HepG2 (cell line): Measurements from ENCODE around the gene SERPINF2. TPM values are rescaled to one million over a fixed set of nuclear protein-coding genes. Genes with fewer than 3 reads are reported as not detected.

Experiments used
- FLYWCH1 ChIP-seq: sonication (generic); formaldehyde crosslinking; IDR thresholded peaks from 2 replicates; pipeline ENCODE4 v1.8.1; 2023; ENCODE audit warnings: mild to moderate bottlenecking, missing genetic modification reagents
- HNRNPLL ChIP-seq: fragments of 200-400 bp; formaldehyde crosslinking; IDR thresholded peaks from 2 replicates; pipeline ENCODE4 v1.6.1; 2017; ENCODE audit warnings: mild to moderate bottlenecking, low read depth, low read length; ENCODE audit not compliant: poor library complexity, severe bottlenecking
- NPAS2 ChIP-seq: sonication (generic); formaldehyde crosslinking; IDR thresholded peaks from 2 replicates; pipeline ENCODE4 v1.8.0; 2022; ENCODE audit warnings: mild to moderate bottlenecking, missing genetic modification reagents, borderline replicate concordance
- ZFP82 ChIP-seq: sonication (generic); formaldehyde crosslinking; IDR thresholded peaks from 2 replicates; pipeline ENCODE4 v1.5.1; 2020; ENCODE audit warnings: mild to moderate bottlenecking, missing genetic modification reagents, borderline replicate concordance
- ZNF253 ChIP-seq: sonication (generic); formaldehyde crosslinking; IDR thresholded peaks from 2 replicates; pipeline ENCODE4 v1.8.0; 2022; ENCODE audit warnings: mild to moderate bottlenecking, missing genetic modification reagents, borderline replicate concordance
- ZNF281 ChIP-seq: sonication (generic); formaldehyde crosslinking; IDR thresholded peaks from 2 replicates; pipeline ENCODE4 v1.4.0; 2020; ENCODE audit warnings: missing genetic modification reagents, borderline replicate concordance
- ZNF441 ChIP-seq: sonication (generic); formaldehyde crosslinking; IDR thresholded peaks from 2 replicates; pipeline ENCODE4 v1.7.0; 2021; ENCODE audit warnings: missing genetic modification reagents, borderline replicate concordance
- polyA plus RNA-seq, 8 experiments: library from polyadenylated mRNA; depleted of rRNA in 3 of 8; stranded (reverse) in 7 of 8; unstranded in 1 of 8; fragments of >200 nt; fragmentation: Illumina TruSeq in 4 of 8; extraction: Trizol in 4 of 8; gene quantifications; 2 replicates each; pipeline versions ENCODE4 v1.2.1 to v1.2.3, GENCODE V29; 2011 to 2016; ENCODE audit warnings: low read depth in 4 of 8, missing spikeins in 1 of 8, mixed read lengths in 1 of 8; ENCODE audit not compliant: insufficient read depth in 1 of 8
- total RNA-seq, 5 experiments: library from RNA; depleted of rRNA; stranded (reverse); fragments of >200 nt; fragmentation: Illumina TruSeq; extraction: Trizol; gene quantifications; 2 replicates each; pipeline ENCODE4 v1.2.3, GENCODE V29; 2016; ENCODE audit warnings: low read depth in 1 of 5
- TF ChIP-seq, protein P1 (sequence below): sonication (generic); formaldehyde crosslinking; IDR thresholded peaks from 2 replicates; pipeline ENCODE4 v1.4.0; 2020; ENCODE audit warnings: mild to moderate bottlenecking, missing genetic modification reagents, borderline replicate concordance
- TF ChIP-seq, protein P2 (sequence below): sonication (generic); formaldehyde crosslinking; IDR thresholded peaks from 2 replicates; pipeline ENCODE4 v1.4.0; 2020; ENCODE audit warnings: missing genetic modification reagents, mild to moderate bottlenecking, borderline replicate concordance
- TF ChIP-seq, protein P3 (sequence below): sonication (generic); formaldehyde crosslinking; IDR thresholded peaks from 2 replicates; pipeline ENCODE4 v1.5.1; 2020; ENCODE audit warnings: mild to moderate bottlenecking, missing genetic modification reagents
- TF ChIP-seq, protein P4 (sequence below): IDR thresholded peaks from 2 replicates; pipeline ENCODE4 v1.6.1; 2012; ENCODE audit warnings: low read length, improper control_type of control experiment

SERPINF2 gene
- total and polyA plus RNA-seq, 2 of the 13 experiments (the other 11 are each of a cell fraction or from before 2014, with no cell fraction given), result 309 to 548 TPM

DNA sequence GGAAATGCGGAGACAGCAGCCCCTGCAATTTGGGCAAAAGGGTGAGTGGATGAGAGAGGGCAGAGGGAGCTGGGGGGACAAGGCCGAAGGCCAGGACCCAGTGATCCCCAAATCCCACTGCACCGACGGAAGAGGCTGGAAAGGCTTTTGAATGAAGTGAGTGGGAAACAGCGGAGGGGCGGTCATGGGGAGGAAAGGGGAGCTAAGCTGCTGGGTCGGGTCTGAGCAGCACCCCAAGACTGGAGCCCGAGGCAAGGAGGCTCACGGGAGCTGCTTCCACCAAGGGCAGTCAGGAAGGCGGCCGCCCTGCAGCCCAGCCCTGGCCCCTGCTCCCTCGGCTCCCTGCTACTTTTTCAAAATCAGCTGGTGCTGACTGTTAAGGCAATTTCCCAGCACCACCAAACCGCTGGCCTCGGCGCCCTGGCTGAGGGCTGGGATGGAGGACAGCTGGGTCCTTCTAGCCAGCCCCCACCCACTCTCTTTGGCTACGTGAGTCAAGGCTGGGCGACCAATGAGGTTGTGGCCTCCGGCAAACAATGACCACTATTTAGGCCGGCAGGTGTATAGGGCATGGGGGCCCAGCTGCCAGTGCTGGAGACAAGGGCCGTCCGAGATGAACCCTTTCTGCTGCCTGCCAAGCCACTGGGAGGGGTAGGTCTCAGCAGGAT is 19.7 kb downstream of the SERPINF2 start (continued):
- TF ChIP-seq ZNF281 (CRISPR knock-in tag) (no peak), ZNF441 (no peak), FLYWCH1 (no peak), ZFP82 (CRISPR knock-in tag) (no peak), ZNF253 (CRISPR knock-in tag) (0 out of 2 replicates have a peak, but pooled peaks have one; percentile 1), HNRNPLL (peak; percentile 14), NPAS2 (no peak)
- TF ChIP-seq, protein P1, sequence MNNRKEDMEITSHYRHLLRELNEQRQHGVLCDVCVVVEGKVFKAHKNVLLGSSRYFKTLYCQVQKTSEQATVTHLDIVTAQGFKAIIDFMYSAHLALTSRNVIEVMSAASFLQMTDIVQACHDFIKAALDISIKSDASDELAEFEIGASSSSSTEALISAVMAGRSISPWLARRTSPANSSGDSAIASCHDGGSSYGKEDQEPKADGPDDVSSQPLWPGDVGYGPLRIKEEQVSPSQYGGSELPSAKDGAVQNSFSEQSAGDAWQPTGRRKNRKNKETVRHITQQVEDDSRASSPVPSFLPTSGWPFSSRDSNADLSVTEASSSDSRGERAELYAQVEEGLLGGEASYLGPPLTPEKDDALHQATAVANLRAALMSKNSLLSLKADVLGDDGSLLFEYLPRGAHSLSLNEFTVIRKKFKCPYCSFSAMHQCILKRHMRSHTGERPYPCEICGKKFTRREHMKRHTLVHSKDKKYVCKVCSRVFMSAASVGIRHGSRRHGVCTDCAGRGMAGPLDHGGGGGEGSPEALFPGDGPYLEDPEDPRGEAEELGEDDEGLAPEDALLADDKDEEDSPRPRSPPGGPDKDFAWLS (CRISPR knock-in tag), result no peak
- TF ChIP-seq, protein P2, sequence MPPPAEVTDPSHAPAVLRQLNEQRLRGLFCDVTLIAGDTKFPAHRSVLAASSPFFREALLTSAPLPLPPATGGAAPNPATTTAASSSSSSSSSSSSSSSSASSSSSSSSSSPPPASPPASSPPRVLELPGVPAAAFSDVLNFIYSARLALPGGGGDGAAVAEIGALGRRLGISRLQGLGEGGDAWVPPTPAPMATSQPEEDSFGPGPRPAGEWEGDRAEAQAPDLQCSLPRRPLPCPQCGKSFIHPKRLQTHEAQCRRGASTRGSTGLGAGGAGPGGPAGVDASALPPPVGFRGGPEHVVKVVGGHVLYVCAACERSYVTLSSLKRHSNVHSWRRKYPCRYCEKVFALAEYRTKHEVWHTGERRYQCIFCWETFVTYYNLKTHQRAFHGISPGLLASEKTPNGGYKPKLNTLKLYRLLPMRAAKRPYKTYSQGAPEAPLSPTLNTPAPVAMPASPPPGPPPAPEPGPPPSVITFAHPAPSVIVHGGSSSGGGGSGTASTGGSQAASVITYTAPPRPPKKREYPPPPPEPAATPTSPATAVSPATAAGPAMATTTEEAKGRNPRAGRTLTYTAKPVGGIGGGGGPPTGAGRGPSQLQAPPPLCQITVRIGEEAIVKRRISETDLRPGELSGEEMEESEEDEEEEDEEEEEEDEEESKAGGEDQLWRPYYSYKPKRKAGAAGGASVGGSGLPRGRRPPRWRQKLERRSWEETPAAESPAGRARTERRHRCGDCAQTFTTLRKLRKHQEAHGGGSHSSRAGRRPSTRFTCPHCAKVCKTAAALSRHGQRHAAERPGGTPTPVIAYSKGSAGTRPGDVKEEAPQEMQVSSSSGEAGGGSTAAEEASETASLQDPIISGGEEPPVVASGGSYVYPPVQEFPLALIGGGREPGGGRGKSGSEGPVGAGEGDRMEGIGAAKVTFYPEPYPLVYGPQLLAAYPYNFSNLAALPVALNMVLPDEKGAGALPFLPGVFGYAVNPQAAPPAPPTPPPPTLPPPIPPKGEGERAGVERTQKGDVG (CRISPR knock-in tag), result no peak
- TF ChIP-seq, protein P3, sequence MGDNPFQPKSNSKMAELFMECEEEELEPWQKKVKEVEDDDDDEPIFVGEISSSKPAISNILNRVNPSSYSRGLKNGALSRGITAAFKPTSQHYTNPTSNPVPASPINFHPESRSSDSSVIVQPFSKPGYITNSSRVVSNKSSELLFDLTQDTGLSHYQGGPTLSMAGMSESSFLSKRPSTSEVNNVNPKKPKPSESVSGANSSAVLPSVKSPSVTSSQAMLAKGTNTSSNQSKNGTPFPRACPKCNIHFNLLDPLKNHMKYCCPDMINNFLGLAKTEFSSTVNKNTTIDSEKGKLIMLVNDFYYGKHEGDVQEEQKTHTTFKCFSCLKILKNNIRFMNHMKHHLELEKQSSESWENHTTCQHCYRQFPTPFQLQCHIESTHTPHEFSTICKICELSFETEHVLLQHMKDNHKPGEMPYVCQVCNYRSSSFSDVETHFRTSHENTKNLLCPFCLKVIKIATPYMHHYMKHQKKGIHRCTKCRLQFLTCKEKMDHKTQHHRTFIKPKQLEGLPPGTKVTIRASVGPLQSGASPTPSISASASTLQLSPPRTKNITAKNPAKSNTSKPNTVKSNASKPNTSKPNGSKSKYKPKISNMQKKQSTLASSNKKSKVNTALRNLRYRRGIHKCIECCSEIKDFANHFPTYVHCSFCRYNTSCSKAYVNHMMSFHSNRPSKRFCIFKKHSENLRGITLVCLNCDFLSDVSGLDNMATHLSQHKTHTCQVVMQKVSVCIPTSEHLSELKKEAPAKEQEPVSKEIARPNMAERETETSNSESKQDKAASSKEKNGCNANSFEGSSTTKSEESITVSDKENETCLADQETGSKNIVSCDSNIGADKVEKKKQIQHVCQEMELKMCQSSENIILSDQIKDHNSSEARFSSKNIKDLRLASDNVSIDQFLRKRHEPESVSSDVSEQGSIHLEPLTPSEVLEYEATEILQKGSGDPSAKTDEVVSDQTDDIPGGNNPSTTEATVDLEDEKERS (CRISPR knock-in tag), result 0 out of 2 replicates have a peak, but pooled peaks have one; percentile 23
- TF ChIP-seq, protein P4, sequence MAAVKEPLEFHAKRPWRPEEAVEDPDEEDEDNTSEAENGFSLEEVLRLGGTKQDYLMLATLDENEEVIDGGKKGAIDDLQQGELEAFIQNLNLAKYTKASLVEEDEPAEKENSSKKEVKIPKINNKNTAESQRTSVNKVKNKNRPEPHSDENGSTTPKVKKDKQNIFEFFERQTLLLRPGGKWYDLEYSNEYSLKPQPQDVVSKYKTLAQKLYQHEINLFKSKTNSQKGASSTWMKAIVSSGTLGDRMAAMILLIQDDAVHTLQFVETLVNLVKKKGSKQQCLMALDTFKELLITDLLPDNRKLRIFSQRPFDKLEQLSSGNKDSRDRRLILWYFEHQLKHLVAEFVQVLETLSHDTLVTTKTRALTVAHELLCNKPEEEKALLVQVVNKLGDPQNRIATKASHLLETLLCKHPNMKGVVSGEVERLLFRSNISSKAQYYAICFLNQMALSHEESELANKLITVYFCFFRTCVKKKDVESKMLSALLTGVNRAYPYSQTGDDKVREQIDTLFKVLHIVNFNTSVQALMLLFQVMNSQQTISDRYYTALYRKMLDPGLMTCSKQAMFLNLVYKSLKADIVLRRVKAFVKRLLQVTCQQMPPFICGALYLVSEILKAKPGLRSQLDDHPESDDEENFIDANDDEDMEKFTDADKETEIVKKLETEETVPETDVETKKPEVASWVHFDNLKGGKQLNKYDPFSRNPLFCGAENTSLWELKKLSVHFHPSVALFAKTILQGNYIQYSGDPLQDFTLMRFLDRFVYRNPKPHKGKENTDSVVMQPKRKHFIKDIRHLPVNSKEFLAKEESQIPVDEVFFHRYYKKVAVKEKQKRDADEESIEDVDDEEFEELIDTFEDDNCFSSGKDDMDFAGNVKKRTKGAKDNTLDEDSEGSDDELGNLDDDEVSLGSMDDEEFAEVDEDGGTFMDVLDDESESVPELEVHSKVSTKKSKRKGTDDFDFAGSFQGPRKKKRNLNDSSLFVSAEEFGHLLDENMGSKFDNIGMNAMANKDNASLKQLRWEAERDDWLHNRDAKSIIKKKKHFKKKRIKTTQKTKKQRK, result no peak
